GM23338 (cell line): ENCODE measurements around the gene KIF21A. TPM values are rescaled to one million over a fixed set of nuclear protein-coding genes. Genes with fewer than 3 reads are reported as not detected.

ENCODE experiments used
- ATAC-seq: fragments of 200-7000 bp; cut with Tn5 transposase; 3 replicates; pipeline ENCODE4 v1.9.1; 2020
- DNase-seq: peaks from one replicate; pipeline ENCODE4 v3.0.0-alpha.2; 2015; ENCODE audit warnings: low spot score
- H2AFZ ChIP-seq: fragments of 200-600 bp; sonication (generic); 2 replicates; pipeline ENCODE4 v1.8.0; 2016; ENCODE audit warnings: antibody characterized with exemption, mild to moderate bottlenecking, moderate library complexity
- H3F3A ChIP-seq: fragments of 200-600 bp; sonication (generic); replicated peaks from 2 replicates; pipeline ENCODE4 v1.8.0; 2017; ENCODE audit warnings: antibody characterized with exemption, mixed run types, low read depth
- H3K27ac ChIP-seq: fragments of 200-600 bp; sonication (generic); 2 replicates; pipeline ENCODE4 v1.6.1; 2016; ENCODE audit warnings: low read depth
- H3K27me3 ChIP-seq: fragments of 200-600 bp; sonication (generic); 2 replicates; pipeline ENCODE4 v1.8.0; 2016; ENCODE audit warnings: mild to moderate bottlenecking, mixed run types, moderate library complexity; ENCODE audit not compliant: insufficient read depth
- H3K36me3 ChIP-seq: fragments of 200-600 bp; sonication (generic); 2 replicates; pipeline ENCODE4 v1.8.0; 2016; ENCODE audit warnings: mild to moderate bottlenecking; ENCODE audit not compliant: insufficient read depth
- H3K4me1 ChIP-seq: fragments of 200-600 bp; sonication (generic); 2 replicates; pipeline ENCODE4 v1.8.0; 2016; ENCODE audit warnings: mild to moderate bottlenecking, moderate library complexity; ENCODE audit not compliant: insufficient read depth
- H3K4me2 ChIP-seq: fragments of 200-600 bp; sonication (generic); 2 replicates; pipeline ENCODE4 v1.7.1; 2017; ENCODE audit warnings: mixed run types
- H3K4me3 ChIP-seq: fragments of 200-600 bp; sonication (generic); 2 replicates; pipeline ENCODE4 v1.6.1; 2016; ENCODE audit warnings: mixed run types
- H3K79me2 ChIP-seq: fragments of 200-600 bp; sonication (generic); replicated peaks from 2 replicates; pipeline ENCODE4 v1.8.0; 2017; ENCODE audit warnings: mild to moderate bottlenecking; ENCODE audit not compliant: insufficient read depth
- H3K9me2 ChIP-seq: fragments of 200-600 bp; sonication (generic); 2 replicates; pipeline ENCODE4 v1.8.0; 2017; ENCODE audit not compliant: insufficient read depth
- H4K20me1 ChIP-seq: fragments of 200-600 bp; sonication (generic); replicated peaks from 2 replicates; pipeline ENCODE4 v1.8.0; 2017; ENCODE audit warnings: mild to moderate bottlenecking; ENCODE audit not compliant: insufficient read depth
- H3K27ac Mint-ChIP-seq: 2 replicates; pipeline ENCODE4 v1.8.0; 2020; ENCODE audit warnings: inconsistent platforms, mild to moderate bottlenecking, moderate library complexity, mixed read lengths
- H3K27me3 Mint-ChIP-seq: 3 replicates; pipeline ENCODE4 v1.8.0; 2022; ENCODE audit warnings: low read depth, mild to moderate bottlenecking, moderate library complexity, mixed read lengths, inconsistent platforms; ENCODE audit not compliant: insufficient read depth, poor library complexity
- H3K36me3 Mint-ChIP-seq: 3 replicates; pipeline ENCODE4 v1.8.0; 2021; ENCODE audit warnings: low read depth, mild to moderate bottlenecking, inconsistent platforms, moderate library complexity, mixed read lengths
- H3K4me1 Mint-ChIP-seq: 3 replicates; pipeline ENCODE4 v1.8.0; 2020; ENCODE audit warnings: mild to moderate bottlenecking, inconsistent platforms, mixed read lengths
- H3K4me3 Mint-ChIP-seq: 3 replicates; pipeline ENCODE4 v1.8.0; 2021; ENCODE audit warnings: moderate library complexity, mild to moderate bottlenecking, inconsistent platforms, mixed read lengths
- H3K9me3 Mint-ChIP-seq: 3 replicates; pipeline ENCODE4 v1.8.0; 2020; ENCODE audit warnings: moderate library complexity, mild to moderate bottlenecking, inconsistent platforms, mixed read lengths
- ETS1 ChIP-seq: IDR thresholded peaks from 2 replicates; pipeline ENCODE4 v1.6.1; 2016; ENCODE audit warnings: antibody characterized with exemption
- ZNF114 ChIP-seq: fragments of 250-450 bp; sonication (Bioruptor Pico); IDR thresholded peaks from 2 replicates; pipeline ENCODE4 v1.5.0; 2020; ENCODE audit warnings: mild to moderate bottlenecking, moderate library complexity
- ZNF331 ChIP-seq: fragments of 250-450 bp; sonication (Bioruptor Pico); IDR thresholded peaks from 2 replicates; pipeline ENCODE4 v1.5.0; 2020; ENCODE audit warnings: low read depth, mild to moderate bottlenecking, moderate library complexity
- polyA plus RNA-seq: library from polyadenylated mRNA; unstranded; fragments of >200 nt; fragmentation: Nextera tagmentation; extraction: Ambion mirVana; gene quantifications from 2 replicates; pipeline ENCODE4 v1.2.1, GENCODE V29; 2016
- total RNA-seq: library from RNA; depleted of rRNA; stranded (reverse); fragments of >200 nt; shearing (Covaris generic); gene quantifications from 2 replicates; pipeline ENCODE4 v1.2.3, GENCODE V29; 2014
- TF ChIP-seq, protein P1 (sequence below): fragments of 250-450 bp; sonication (Bioruptor Pico); IDR thresholded peaks from 2 replicates; pipeline ENCODE4 v1.5.0; 2020; ENCODE audit warnings: mild to moderate bottlenecking, moderate library complexity
- TF ChIP-seq, protein P2 (sequence below): IDR thresholded peaks from one replicate; pipeline ENCODE4 v1.6.1; 2018; ENCODE audit warnings: antibody characterized with exemption; ENCODE audit not compliant: unreplicated experiment
- TF ChIP-seq, protein P3 (sequence below), 2 experiments: fragments of 200-600 bp in 1 of 2; sonication (generic) in 1 of 2; conservative IDR thresholded peaks; 2 replicates each; pipeline versions ENCODE4 v1.5.1 to v1.6.1; 2016 to 2017; ENCODE audit warnings: antibody characterized with exemption in 2 of 2, low read depth in 2 of 2, mild to moderate bottlenecking in 2 of 2, moderate library complexity in 1 of 2

KIF21A gene
- total and polyA plus RNA-seq, 2 experiments from 2014 or later = 28.8 to 32.0 TPM

- TF ChIP-seq, protein P1, sequence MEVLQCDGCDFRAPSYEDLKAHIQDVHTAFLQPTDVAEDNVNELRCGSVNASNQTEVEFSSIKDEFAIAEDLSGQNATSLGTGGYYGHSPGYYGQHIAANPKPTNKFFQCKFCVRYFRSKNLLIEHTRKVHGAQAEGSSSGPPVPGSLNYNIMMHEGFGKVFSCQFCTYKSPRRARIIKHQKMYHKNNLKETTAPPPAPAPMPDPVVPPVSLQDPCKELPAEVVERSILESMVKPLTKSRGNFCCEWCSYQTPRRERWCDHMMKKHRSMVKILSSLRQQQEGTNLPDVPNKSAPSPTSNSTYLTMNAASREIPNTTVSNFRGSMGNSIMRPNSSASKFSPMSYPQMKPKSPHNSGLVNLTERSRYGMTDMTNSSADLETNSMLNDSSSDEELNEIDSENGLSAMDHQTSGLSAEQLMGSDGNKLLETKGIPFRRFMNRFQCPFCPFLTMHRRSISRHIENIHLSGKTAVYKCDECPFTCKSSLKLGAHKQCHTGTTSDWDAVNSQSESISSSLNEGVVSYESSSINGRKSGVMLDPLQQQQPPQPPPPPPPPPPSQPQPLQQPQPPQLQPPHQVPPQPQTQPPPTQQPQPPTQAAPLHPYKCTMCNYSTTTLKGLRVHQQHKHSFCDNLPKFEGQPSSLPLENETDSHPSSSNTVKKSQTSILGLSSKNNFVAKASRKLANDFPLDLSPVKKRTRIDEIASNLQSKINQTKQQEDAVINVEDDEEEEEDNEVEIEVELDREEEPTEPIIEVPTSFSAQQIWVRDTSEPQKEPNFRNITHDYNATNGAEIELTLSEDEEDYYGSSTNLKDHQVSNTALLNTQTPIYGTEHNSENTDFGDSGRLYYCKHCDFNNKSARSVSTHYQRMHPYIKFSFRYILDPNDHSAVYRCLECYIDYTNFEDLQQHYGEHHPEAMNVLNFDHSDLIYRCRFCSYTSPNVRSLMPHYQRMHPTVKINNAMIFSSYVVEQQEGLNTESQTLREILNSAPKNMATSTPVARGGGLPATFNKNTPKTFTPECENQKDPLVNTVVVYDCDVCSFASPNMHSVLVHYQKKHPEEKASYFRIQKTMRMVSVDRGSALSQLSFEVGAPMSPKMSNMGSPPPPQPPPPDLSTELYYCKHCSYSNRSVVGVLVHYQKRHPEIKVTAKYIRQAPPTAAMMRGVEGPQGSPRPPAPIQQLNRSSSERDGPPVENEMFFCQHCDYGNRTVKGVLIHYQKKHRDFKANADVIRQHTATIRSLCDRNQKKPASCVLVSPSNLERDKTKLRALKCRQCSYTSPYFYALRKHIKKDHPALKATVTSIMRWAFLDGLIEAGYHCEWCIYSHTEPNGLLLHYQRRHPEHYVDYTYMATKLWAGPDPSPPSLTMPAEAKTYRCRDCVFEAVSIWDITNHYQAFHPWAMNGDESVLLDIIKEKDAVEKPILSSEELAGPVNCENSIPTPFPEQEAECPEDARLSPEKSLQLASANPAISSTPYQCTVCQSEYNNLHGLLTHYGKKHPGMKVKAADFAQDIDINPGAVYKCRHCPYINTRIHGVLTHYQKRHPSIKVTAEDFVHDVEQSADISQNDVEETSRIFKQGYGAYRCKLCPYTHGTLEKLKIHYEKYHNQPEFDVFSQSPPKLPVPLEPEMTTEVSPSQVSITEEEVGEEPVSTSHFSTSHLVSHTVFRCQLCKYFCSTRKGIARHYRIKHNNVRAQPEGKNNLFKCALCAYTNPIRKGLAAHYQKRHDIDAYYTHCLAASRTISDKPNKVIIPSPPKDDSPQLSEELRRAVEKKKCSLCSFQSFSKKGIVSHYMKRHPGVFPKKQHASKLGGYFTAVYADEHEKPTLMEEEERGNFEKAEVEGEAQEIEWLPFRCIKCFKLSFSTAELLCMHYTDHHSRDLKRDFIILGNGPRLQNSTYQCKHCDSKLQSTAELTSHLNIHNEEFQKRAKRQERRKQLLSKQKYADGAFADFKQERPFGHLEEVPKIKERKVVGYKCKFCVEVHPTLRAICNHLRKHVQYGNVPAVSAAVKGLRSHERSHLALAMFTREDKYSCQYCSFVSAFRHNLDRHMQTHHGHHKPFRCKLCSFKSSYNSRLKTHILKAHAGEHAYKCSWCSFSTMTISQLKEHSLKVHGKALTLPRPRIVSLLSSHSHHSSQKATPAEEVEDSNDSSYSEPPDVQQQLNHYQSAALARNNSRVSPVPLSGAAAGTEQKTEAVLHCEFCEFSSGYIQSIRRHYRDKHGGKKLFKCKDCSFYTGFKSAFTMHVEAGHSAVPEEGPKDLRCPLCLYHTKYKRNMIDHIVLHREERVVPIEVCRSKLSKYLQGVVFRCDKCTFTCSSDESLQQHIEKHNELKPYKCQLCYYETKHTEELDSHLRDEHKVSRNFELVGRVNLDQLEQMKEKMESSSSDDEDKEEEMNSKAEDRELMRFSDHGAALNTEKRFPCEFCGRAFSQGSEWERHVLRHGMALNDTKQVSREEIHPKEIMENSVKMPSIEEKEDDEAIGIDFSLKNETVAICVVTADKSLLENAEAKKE (CRISPR knock-in tag) = no peak
Measured at GRCh38 chr12:39314547-39314946, 128.4 kb downstream of the KIF21A start (continued).

DNA sequence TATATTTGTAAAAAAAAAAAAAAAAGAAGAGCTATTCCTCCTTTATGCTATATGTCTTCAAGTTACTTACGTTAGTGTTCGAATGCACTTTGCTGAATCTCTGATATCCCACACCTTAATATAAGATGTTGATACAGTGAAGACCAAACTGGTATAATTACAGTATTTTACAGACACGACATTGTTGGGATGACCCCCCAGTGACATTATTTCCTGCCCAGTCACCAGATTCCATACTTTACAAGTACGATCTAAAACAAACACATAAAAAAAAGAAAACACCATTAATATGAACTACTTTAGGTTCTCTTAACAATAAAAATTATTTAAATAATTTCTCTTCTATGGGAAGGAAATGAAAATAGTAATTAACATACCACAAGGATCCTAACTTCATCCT is 133.4 kb downstream of the KIF21A start:
- H3K4me3 ChIP-seq = no peak overlapping the region
- no peaks in the 10 kb centered on the region for H3K36me3 ChIP-seq
- H2AFZ ChIP-seq = no peak overlapping the region
- H3K4me1 Mint-ChIP-seq = no peaks in the 10 kb centered on the region
- H3K79me2 ChIP-seq = no peaks in the 10 kb centered on the region
- no peaks in the 10 kb centered on the region for H3K9me3 Mint-ChIP-seq
- no peaks in the 10 kb centered on the region for H3K4me1 ChIP-seq
- ATAC-seq (no peak), DNase-seq (no peak)
- peaks cover 6% of the 10 kb centered on the region for H3K36me3 Mint-ChIP-seq
- no peaks in the 10 kb centered on the region for H4K20me1 ChIP-seq
- TF ChIP-seq ZNF331 (CRISPR knock-in tag) (no peak), ZNF114 (CRISPR knock-in tag) (no peak), ETS1 (no peak)
- TF ChIP-seq, protein P2, sequence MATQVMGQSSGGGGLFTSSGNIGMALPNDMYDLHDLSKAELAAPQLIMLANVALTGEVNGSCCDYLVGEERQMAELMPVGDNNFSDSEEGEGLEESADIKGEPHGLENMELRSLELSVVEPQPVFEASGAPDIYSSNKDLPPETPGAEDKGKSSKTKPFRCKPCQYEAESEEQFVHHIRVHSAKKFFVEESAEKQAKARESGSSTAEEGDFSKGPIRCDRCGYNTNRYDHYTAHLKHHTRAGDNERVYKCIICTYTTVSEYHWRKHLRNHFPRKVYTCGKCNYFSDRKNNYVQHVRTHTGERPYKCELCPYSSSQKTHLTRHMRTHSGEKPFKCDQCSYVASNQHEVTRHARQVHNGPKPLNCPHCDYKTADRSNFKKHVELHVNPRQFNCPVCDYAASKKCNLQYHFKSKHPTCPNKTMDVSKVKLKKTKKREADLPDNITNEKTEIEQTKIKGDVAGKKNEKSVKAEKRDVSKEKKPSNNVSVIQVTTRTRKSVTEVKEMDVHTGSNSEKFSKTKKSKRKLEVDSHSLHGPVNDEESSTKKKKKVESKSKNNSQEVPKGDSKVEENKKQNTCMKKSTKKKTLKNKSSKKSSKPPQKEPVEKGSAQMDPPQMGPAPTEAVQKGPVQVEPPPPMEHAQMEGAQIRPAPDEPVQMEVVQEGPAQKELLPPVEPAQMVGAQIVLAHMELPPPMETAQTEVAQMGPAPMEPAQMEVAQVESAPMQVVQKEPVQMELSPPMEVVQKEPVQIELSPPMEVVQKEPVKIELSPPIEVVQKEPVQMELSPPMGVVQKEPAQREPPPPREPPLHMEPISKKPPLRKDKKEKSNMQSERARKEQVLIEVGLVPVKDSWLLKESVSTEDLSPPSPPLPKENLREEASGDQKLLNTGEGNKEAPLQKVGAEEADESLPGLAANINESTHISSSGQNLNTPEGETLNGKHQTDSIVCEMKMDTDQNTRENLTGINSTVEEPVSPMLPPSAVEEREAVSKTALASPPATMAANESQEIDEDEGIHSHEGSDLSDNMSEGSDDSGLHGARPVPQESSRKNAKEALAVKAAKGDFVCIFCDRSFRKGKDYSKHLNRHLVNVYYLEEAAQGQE = no peak
- TF ChIP-seq, protein P3, sequence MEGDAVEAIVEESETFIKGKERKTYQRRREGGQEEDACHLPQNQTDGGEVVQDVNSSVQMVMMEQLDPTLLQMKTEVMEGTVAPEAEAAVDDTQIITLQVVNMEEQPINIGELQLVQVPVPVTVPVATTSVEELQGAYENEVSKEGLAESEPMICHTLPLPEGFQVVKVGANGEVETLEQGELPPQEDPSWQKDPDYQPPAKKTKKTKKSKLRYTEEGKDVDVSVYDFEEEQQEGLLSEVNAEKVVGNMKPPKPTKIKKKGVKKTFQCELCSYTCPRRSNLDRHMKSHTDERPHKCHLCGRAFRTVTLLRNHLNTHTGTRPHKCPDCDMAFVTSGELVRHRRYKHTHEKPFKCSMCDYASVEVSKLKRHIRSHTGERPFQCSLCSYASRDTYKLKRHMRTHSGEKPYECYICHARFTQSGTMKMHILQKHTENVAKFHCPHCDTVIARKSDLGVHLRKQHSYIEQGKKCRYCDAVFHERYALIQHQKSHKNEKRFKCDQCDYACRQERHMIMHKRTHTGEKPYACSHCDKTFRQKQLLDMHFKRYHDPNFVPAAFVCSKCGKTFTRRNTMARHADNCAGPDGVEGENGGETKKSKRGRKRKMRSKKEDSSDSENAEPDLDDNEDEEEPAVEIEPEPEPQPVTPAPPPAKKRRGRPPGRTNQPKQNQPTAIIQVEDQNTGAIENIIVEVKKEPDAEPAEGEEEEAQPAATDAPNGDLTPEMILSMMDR (conservative IDR thresholded peaks at IDR 0.05; ENCODE audit: low read depth in 2 of 2) = no peak
- H3F3A ChIP-seq = no peaks in the 10 kb centered on the region
- no peak overlapping the region for H3K4me3 Mint-ChIP-seq
- H3K27ac ChIP-seq = no peak overlapping the region
- no peaks in the 10 kb centered on the region for H3K9me2 ChIP-seq
- no peaks in the 10 kb centered on the region for H3K27me3 ChIP-seq
- no peak overlapping the region for H3K27ac Mint-ChIP-seq
- no peak overlapping the region for H3K4me2 ChIP-seq
- no peaks in the 10 kb centered on the region for H3K27me3 Mint-ChIP-seq
